DMS53 treated with DMSO at 0.1 percent for 48 hours (cell line): ENCODE data around the gene MIGA1.

Experiments used
- DNase-seq: peaks from one replicate; lab custom pipeline; 2025; ENCODE audit not compliant: unreplicated experiment; lab: John Stamatoyannopoulos, UW

The MIGA1 gene

GRCh38 chr1:77846966-77847365 lies 67.5 kb downstream of the MIGA1 start:
- DNase-seq, result no peak

GRCh38 chr1:77847621-77848080 lies 68.2 kb downstream of the MIGA1 start:
- DNase-seq, result no peak

- no peak for DNase-seq
Measured at GRCh38 chr1:77850082-77850481, 70.6 kb downstream of the MIGA1 start.

- DNase-seq, result no peak
Measured at GRCh38 chr1:77857552-77857951, 78.1 kb downstream of the MIGA1 start.

- no peak for DNase-seq
Measured at GRCh38 chr1:77858725-77859124, 79.3 kb downstream of the MIGA1 start.

- DNase-seq, result no peak
Measured at GRCh38 chr1:77859248-77859647, 79.8 kb downstream of the MIGA1 start.

GRCh38 chr1:77866296-77866695 lies 86.8 kb downstream of the MIGA1 start:
- no peak for DNase-seq

- DNase-seq, result no peak
Measured at GRCh38 chr1:77872645-77873044, 93.2 kb downstream of the MIGA1 start.

- DNase-seq, result no peak
Measured at GRCh38 chr1:77873461-77873860, 94.0 kb downstream of the MIGA1 start.

- no peak for DNase-seq
Measured at GRCh38 chr1:77874804-77875445, 95.5 kb downstream of the MIGA1 start.

GRCh38 chr1:77876884-77877283 lies 97.4 kb downstream of the MIGA1 start:
- no peak for DNase-seq

GRCh38 chr1:77881061-77881460 lies 101.6 kb downstream of the MIGA1 start:
- no peak for DNase-seq

- DNase-seq, result no peak
Measured at GRCh38 chr1:77882411-77882810, 103.0 kb downstream of the MIGA1 start.

- DNase-seq, result peak; percentile 12
Measured at GRCh38 chr1:77888081-77888780, 108.8 kb downstream of the MIGA1 start, which contains the start of gene NEXN. Gene NEXN (plus strand): TSS chr1:77888624. CDS start chr1:77916107, 27,483 bp downstream.

- peak; percentile 17 for DNase-seq
Measured at GRCh38 chr1:77888781-77889642, 109.6 kb downstream of the MIGA1 start.

- no peak for DNase-seq
Measured at GRCh38 chr1:77889671-77890070, 110.2 kb downstream of the MIGA1 start.

GRCh38 chr1:77891200-77891599 lies 111.8 kb downstream of the MIGA1 start:
- DNase-seq, result no peak

GRCh38 chr1:77899647-77900320 lies 120.3 kb downstream of the MIGA1 start:
- peak; percentile 11 for DNase-seq

GRCh38 chr1:77900687-77901293 lies 121.3 kb downstream of the MIGA1 start:
- peak; percentile 54 for DNase-seq

- no peak for DNase-seq
Measured at GRCh38 chr1:77905603-77906002, 126.2 kb downstream of the MIGA1 start.
